Measurements from ENCODE around the gene FGF4. TPM values are rescaled to one million over a fixed set of nuclear protein-coding genes. Genes with fewer than 3 reads are reported as not detected.

FGF4 gene, protein sequence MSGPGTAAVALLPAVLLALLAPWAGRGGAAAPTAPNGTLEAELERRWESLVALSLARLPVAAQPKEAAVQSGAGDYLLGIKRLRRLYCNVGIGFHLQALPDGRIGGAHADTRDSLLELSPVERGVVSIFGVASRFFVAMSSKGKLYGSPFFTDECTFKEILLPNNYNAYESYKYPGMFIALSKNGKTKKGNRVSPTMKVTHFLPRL
- total RNA-seq (not detected), polyA plus RNA-seq (not detected)

DNA sequence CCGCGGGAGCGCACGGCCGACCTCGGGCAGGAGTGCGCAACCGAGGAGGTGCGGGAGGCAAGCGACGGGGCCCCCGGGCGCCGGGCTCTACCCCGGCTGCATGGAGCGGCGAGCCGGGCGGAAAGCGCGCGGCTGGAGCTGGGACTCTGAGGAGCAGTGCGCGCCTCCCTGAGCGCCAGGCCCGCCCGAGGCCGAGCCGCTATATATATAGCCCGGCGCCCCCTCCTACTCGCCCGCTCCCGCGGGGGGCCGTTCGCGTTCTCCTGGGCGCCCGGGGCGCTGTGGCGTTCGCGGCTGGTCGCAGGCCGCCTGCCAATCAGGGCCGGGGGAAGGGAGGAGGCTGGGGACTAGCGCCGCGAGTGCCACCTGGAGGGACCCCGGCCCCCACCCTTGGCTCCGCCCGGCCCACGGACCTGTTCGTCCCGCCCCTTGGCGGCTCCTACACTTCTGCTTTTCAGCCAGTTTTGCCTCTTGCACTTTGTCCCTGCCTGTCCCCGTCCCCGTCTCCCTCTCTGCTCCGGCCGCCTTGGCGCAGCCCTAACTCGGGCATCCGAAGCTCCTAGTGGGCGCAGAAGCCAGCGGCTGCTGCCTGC is at the start of gene FGF4:
Gene FGF4 (minus strand): TSS at position 179 of the 593 bp plus-strand sequence. CDS start 257 bp downstream, outside the sequence.
- Histone ChIP-seq H3K27ac (no peak within 1 kb of the TSS), H3K36me3 (no peaks in the 10 kb centered on the region), H3K4me3 (no peak within 1 kb of the TSS), H3K9me3 (no peaks in the 10 kb centered on the region), H3K27me3 (peaks cover 0 to 25% (median 0%) of the 10 kb centered on the region in 4 donors), H3K4me1 (no peaks in the 10 kb centered on the region)
- FAIRE-seq (no peak), DNase-seq (no peak), ATAC-seq (no peak)
- WGBS, 2 donors: 1 to 2% methylated on average over 44 to 66 of the region's 66 CpGs
- TF ChIP-seq, protein P1, sequence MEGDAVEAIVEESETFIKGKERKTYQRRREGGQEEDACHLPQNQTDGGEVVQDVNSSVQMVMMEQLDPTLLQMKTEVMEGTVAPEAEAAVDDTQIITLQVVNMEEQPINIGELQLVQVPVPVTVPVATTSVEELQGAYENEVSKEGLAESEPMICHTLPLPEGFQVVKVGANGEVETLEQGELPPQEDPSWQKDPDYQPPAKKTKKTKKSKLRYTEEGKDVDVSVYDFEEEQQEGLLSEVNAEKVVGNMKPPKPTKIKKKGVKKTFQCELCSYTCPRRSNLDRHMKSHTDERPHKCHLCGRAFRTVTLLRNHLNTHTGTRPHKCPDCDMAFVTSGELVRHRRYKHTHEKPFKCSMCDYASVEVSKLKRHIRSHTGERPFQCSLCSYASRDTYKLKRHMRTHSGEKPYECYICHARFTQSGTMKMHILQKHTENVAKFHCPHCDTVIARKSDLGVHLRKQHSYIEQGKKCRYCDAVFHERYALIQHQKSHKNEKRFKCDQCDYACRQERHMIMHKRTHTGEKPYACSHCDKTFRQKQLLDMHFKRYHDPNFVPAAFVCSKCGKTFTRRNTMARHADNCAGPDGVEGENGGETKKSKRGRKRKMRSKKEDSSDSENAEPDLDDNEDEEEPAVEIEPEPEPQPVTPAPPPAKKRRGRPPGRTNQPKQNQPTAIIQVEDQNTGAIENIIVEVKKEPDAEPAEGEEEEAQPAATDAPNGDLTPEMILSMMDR (IDR thresholded peaks at IDR 0.05): no peak
- intact Hi-C loops (cut with DNase I): no loop called here

DNA sequence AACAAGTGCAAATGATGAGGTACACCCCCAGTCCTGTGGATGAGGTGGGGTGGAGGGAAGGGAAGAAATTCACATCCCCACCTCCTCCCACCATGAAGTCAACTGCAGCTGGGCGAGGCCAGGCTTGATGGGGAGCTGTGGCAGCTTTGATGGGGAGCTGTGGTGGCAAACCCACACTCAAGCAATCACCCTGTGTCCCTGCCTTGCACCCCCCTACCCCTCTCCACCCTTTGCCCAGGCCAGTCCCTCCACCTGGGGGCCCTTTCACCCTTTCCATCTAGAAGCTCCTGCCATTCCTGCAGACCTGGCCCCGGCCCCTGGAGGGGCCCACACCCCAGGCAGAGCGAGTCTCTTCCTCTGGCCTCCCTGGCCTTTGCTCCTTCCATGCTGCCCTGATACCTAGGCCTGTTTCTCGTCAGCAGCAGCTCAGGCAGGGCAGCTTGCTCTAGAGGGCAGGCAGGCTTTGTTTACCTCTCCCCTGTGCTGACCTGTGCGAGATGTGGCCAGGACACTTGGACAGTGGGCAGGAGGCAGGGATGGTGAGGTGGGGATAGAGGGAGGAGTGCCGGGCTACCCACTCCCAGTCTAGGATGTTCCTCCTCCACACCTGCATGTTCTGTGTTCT is 48.6 kb upstream of the FGF4 start:
- Histone ChIP-seq H3K4me1 (no peaks in the 10 kb centered on the region), H3K27ac (no peak overlapping the region), H3K36me3 (no peaks in the 10 kb centered on the region), H3K9me3 (no peaks in the 10 kb centered on the region), H3K27me3 (no peaks in the 10 kb centered on the region), H3K4me3 (no peak overlapping the region)
- ATAC-seq: no peak
- DNase-seq: no peak
- TF ChIP-seq, protein P1 (IDR thresholded peaks at IDR 0.05): no peak
- 50 to 67% methylated on average over 6 of the region's 6 CpGs for WGBS, 2 donors
- intact Hi-C loops (cut with DNase I): no loop called here
- FAIRE-seq: no peak

DNA sequence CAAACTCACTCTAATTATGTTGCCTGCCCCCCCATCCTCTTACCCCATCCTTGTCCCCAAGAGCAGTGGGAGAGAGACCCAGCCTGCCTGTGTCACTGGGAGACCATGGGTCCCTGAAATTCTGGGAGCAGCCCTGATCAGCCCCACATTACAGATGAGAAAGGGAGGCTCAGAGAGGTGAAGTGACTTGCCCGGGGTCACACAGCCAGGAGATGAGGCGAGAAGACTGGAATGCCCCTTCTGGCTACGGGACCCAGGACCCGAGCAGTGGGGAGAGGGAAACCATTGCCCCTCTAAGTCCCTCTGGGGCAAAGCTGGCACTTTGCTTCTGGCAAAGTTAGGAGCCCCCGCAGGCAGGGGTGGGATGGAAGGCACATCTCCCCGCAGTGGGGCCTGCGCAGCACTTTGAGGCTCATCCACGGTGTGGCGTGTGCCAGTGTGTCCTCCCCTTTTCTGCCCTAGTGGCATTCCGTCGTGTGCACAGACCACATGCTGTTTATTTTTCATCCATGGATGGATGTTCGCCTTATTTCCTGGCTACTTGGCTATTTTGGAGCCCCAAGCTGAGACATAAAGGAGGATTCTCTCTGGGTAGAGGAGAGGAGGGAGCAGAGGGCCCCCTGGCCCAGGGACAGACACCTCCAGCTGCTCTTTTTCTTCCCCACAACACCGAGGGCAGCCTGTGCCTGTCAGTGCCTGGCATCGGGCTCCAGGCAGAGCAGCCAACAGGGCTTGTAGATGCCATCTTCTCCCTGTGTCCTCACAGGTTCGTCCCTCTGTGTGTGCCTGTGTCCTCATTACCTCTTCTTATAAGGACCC is 47.7 kb upstream of the FGF4 start:
- Histone ChIP-seq H3K4me1 (no peaks in the 10 kb centered on the region), H3K27me3 (peaks cover 0 to 2% (median 0%) of the 10 kb centered on the region in 4 donors), H3K36me3 (no peaks in the 10 kb centered on the region), H3K27ac (no peak overlapping the region), H3K4me3 (no peak overlapping the region), H3K9me3 (no peaks in the 10 kb centered on the region)
- no peak for ATAC-seq
- FAIRE-seq: no peak
- intact Hi-C loops (cut with DNase I): no loop called here
- TF ChIP-seq, protein P1 (IDR thresholded peaks at IDR 0.05): no peak
- DNase-seq: no peak
- WGBS, 2 donors: 49 to 60% methylated on average over 15 of the region's 15 CpGs

DNA sequence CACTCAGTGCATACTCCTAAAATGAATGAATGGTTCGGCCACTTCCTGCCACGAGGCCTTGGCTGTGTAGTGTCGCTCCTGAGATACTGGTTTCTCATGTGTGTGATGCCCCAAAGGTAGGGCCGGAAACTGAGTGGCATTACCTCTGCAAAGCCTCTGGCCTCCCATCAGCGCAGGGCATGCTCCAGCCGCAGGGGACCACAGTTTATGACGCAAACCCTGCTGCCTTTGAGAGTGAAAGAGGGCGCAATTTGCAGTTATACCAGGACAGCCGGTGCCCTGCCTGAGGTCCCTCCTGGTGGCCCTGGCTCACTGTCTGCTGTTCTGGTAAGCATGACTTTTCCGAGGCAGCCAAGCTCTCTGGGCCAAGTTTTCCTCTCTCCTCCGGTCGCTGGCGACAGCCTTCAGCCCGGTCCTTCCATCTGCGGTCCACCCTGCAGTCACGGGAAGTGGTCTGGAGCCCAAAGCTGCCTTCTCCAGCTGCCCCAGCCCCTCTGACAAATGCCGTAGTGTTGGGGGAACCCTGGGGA is 46.4 kb upstream of the FGF4 start:
- DNase-seq (no peak), FAIRE-seq (no peak), ATAC-seq (no peak)
- H3K27ac ChIP-seq: no peak overlapping the region
- no peaks in the 10 kb centered on the region for H3K36me3 ChIP-seq
- intact Hi-C loops (cut with DNase I): no loop called here
- no peaks in the 10 kb centered on the region for H3K9me3 ChIP-seq
- WGBS, 2 donors: 52 to 57% methylated on average over 17 of the region's 17 CpGs
- no peaks in the 10 kb centered on the region for H3K4me1 ChIP-seq
- TF ChIP-seq, protein P1 (IDR thresholded peaks at IDR 0.05): no peak
- no peak overlapping the region for H3K4me3 ChIP-seq
- H3K27me3 ChIP-seq: peaks cover 0 to 5% (median 0%) of the 10 kb centered on the region in 4 donors
